H1 (cell line): ENCODE measurements around the gene SPANXB1.

Source experiments
- ASH2L ChIP-seq: fragments of 200-600, 300-600 bp; sonication (generic); IDR thresholded peaks from one replicate; pipeline ENCODE4 v1.7.1; 2017; ENCODE audit warnings: low read length
- CEBPB ChIP-seq: IDR thresholded peaks from 2 replicates; pipeline ENCODE4 v1.6.1; 2012; ENCODE audit warnings: low read depth, low read length
- CTCF ChIP-seq, 3 experiments: IDR thresholded peaks; 1 replicate in 2 of 3; 2 replicates in 1 of 3; pipeline versions ENCODE4 v1.5.1 to v1.6.1; 2011; ENCODE audit warnings: low read length in 3 of 3, mild to moderate bottlenecking in 3 of 3, inconsistent platforms in 2 of 3, low read depth in 1 of 3, moderate library complexity in 1 of 3; ENCODE audit not compliant: insufficient read depth in 1 of 3; ENCODE audit errors: control extremely low read depth in 1 of 3
- PHF8 ChIP-seq: fragments of 200-600 bp; sonication (generic); conservative IDR thresholded peaks from 2 replicates; pipeline ENCODE4 v1.7.1; 2012; ENCODE audit warnings: low read depth, mild to moderate bottlenecking, inconsistent platforms, low read length, moderate library complexity
- POLR2A ChIP-seq, 2 experiments: IDR thresholded peaks; 1 replicate in 1 of 2; 2 replicates in 1 of 2; pipeline ENCODE4 v1.6.1; 2011; ENCODE audit warnings: low read depth in 2 of 2, low read length in 2 of 2, mild to moderate bottlenecking in 2 of 2; ENCODE audit errors: control extremely low read depth in 1 of 2
- POLR2AphosphoS5 ChIP-seq: IDR thresholded peaks from 2 replicates; pipeline ENCODE4 v1.6.1; 2011; ENCODE audit warnings: low read depth, low read length
- SAP30 ChIP-seq: fragments of 300-600 bp; sonication (generic); IDR thresholded peaks from 2 replicates; pipeline ENCODE4 v1.7.1; 2012; ENCODE audit warnings: low read length, moderate library complexity, mild to moderate bottlenecking, inconsistent platforms; ENCODE audit not compliant: insufficient read depth, insufficient replicate concordance
- TF ChIP-seq, protein P1 (sequence below): IDR thresholded peaks from 2 replicates; pipeline ENCODE4 v1.6.1; 2012; ENCODE audit warnings: inconsistent platforms

- TF ChIP-seq CEBPB (no peak), ASH2L (no peak), POLR2A (IDR thresholded peaks at IDR 0.05; ENCODE audit: control extremely low read depth in 1 of 2, low read depth in 2 of 2, low read length in 2 of 2) (no peak), SAP30 (no peak), POLR2AphosphoS5 (no peak), PHF8 (no peak), CTCF (IDR thresholded peaks at IDR 0.05; ENCODE audit: control extremely low read depth in 1 of 3, insufficient read depth in 1 of 3, low read depth in 1 of 3, low read length in 3 of 3) (no peak)
- TF ChIP-seq, protein P1, sequence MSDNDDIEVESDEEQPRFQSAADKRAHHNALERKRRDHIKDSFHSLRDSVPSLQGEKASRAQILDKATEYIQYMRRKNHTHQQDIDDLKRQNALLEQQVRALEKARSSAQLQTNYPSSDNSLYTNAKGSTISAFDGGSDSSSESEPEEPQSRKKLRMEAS, result no peak
These were observed 22.1 kb upstream of the SPANXB1 start for GRCh38 chrX:140980271-140980670.
